SU-DHL-6 (cell line): Measurements from ENCODE around the gene CERK.

Experiments used
- CTCF ChIP-seq: fragments of 200-600 bp; sonication (generic); IDR thresholded peaks from one replicate; pipeline ENCODE4 v1.5.1; 2017; ENCODE audit warnings: antibody characterized with exemption, mild to moderate bottlenecking, low read length, moderate library complexity; ENCODE audit not compliant: insufficient read depth, poor library complexity, severe bottlenecking
- EZH2phosphoT487 ChIP-seq: fragments of 200-600 bp; sonication (generic), shearing (Covaris generic); conservative IDR thresholded peaks from 2 replicates; pipeline ENCODE4 v1.6.1; 2018; ENCODE audit warnings: mild to moderate bottlenecking, antibody characterized with exemption, low read length, moderate library complexity, mixed read lengths

- TF ChIP-seq CTCF = no peak
- no peak for TF ChIP-seq EZH2phosphoT487
Measured at GRCh38 chr22:46727813-46728364, 10.2 kb downstream of the CERK start.
